Measurements from ENCODE around the gene REM1.
"Not testable (repeated sequence)": the region's sequence is repeated elsewhere in the genome, so short reads cannot be mapped to it uniquely, and the experiment has no call there.

REM1 gene

GRCh38 chr20:31488115-31488514 lies 13.0 kb downstream of the REM1 start:
- H3K9me3 ChIP-seq (ENCODE audit: control insufficient read depth, insufficient read depth, low read length) = peaks cover 82% of the 10 kb centered on the region
- no peaks in the 10 kb centered on the region for H3K27me3 ChIP-seq (ENCODE audit: control insufficient read depth, insufficient read depth, low read length)
- H3K4me1 ChIP-seq (ENCODE audit: control insufficient read depth, insufficient read depth, low read length) = no peaks in the 10 kb centered on the region
- no peak overlapping the region for H3K4me3 ChIP-seq (ENCODE audit: low read depth, low read length)
- H3K36me3 ChIP-seq (ENCODE audit: control insufficient read depth, insufficient read depth, low read length) = no peaks in the 10 kb centered on the region
- H3K27ac ChIP-seq (ENCODE audit: low read depth, low read length) = no peak overlapping the region
- no peak overlapping the region for H3K9ac ChIP-seq (ENCODE audit: low read depth, low read length)

GRCh38 chr20:31489152-31489551 lies 14.1 kb downstream of the REM1 start:
- H3K27me3 ChIP-seq (ENCODE audit: control insufficient read depth, insufficient read depth, low read length) = no peaks in the 10 kb centered on the region
- H3K36me3 ChIP-seq (ENCODE audit: control insufficient read depth, insufficient read depth, low read length) = no peaks in the 10 kb centered on the region
- peaks cover 80% of the 10 kb centered on the region for H3K9me3 ChIP-seq (ENCODE audit: control insufficient read depth, insufficient read depth, low read length)
- no peaks in the 10 kb centered on the region for H3K4me1 ChIP-seq (ENCODE audit: control insufficient read depth, insufficient read depth, low read length)
- no peak overlapping the region for H3K27ac ChIP-seq (ENCODE audit: low read depth, low read length)
- no peak overlapping the region for H3K9ac ChIP-seq (ENCODE audit: low read depth, low read length)
- H3K4me3 ChIP-seq (ENCODE audit: low read depth, low read length) = no peak overlapping the region

GRCh38 chr20:31490752-31491151 lies 15.7 kb downstream of the REM1 start:
- Histone ChIP-seq H3K4me3 (ENCODE audit: low read depth, low read length) (no peak overlapping the region), H3K9me3 (ENCODE audit: control insufficient read depth, insufficient read depth, low read length) (peaks cover 77% of the 10 kb centered on the region), H3K4me1 (ENCODE audit: control insufficient read depth, insufficient read depth, low read length) (no peaks in the 10 kb centered on the region), H3K36me3 (ENCODE audit: control insufficient read depth, insufficient read depth, low read length) (no peaks in the 10 kb centered on the region), H3K27me3 (ENCODE audit: control insufficient read depth, insufficient read depth, low read length) (no peaks in the 10 kb centered on the region), H3K9ac (ENCODE audit: low read depth, low read length) (no peak overlapping the region), H3K27ac (ENCODE audit: low read depth, low read length) (no peak overlapping the region)

GRCh38 chr20:31494131-31494530 lies 19.0 kb downstream of the REM1 start:
- Histone ChIP-seq H3K9ac (ENCODE audit: low read depth, low read length) (no peak overlapping the region), H3K4me1 (ENCODE audit: control insufficient read depth, insufficient read depth, low read length) (no peaks in the 10 kb centered on the region), H3K4me3 (ENCODE audit: low read depth, low read length) (no peak overlapping the region), H3K9me3 (ENCODE audit: control insufficient read depth, insufficient read depth, low read length) (peaks cover 77% of the 10 kb centered on the region), H3K36me3 (ENCODE audit: control insufficient read depth, insufficient read depth, low read length) (no peaks in the 10 kb centered on the region), H3K27me3 (ENCODE audit: control insufficient read depth, insufficient read depth, low read length) (no peaks in the 10 kb centered on the region), H3K27ac (ENCODE audit: low read depth, low read length) (no peak overlapping the region)

- no peaks in the 10 kb centered on the region for H3K36me3 ChIP-seq (ENCODE audit: control insufficient read depth, insufficient read depth, low read length)
- H3K27me3 ChIP-seq (ENCODE audit: control insufficient read depth, insufficient read depth, low read length) = no peaks in the 10 kb centered on the region
- H3K27ac ChIP-seq (ENCODE audit: low read depth, low read length) = no peak overlapping the region
- no peak overlapping the region for H3K4me3 ChIP-seq (ENCODE audit: low read depth, low read length)
- no peak overlapping the region for H3K9ac ChIP-seq (ENCODE audit: low read depth, low read length)
- no peaks in the 10 kb centered on the region for H3K4me1 ChIP-seq (ENCODE audit: control insufficient read depth, insufficient read depth, low read length)
- peaks cover 72% of the 10 kb centered on the region for H3K9me3 ChIP-seq (ENCODE audit: control insufficient read depth, insufficient read depth, low read length)
Observed at GRCh38 chr20:31496761-31497295, 21.7 kb downstream of the REM1 start.

GRCh38 chr20:31497838-31498540 lies 22.9 kb downstream of the REM1 start:
- Histone ChIP-seq H3K4me3 (ENCODE audit: low read depth, low read length) (no peak overlapping the region), H3K36me3 (ENCODE audit: control insufficient read depth, insufficient read depth, low read length) (no peaks in the 10 kb centered on the region), H3K9me3 (ENCODE audit: control insufficient read depth, insufficient read depth, low read length) (peaks cover 74% of the 10 kb centered on the region), H3K27ac (ENCODE audit: low read depth, low read length) (no peak overlapping the region), H3K4me1 (ENCODE audit: control insufficient read depth, insufficient read depth, low read length) (no peaks in the 10 kb centered on the region), H3K27me3 (ENCODE audit: control insufficient read depth, insufficient read depth, low read length) (no peaks in the 10 kb centered on the region), H3K9ac (ENCODE audit: low read depth, low read length) (no peak overlapping the region)

GRCh38 chr20:31500527-31500926 lies 25.4 kb downstream of the REM1 start:
- Histone ChIP-seq H3K27ac (ENCODE audit: low read depth, low read length) (no peak overlapping the region), H3K27me3 (ENCODE audit: control insufficient read depth, insufficient read depth, low read length) (no peaks in the 10 kb centered on the region), H3K9ac (ENCODE audit: low read depth, low read length) (no peak overlapping the region), H3K9me3 (ENCODE audit: control insufficient read depth, insufficient read depth, low read length) (peaks cover 59% of the 10 kb centered on the region), H3K4me3 (ENCODE audit: low read depth, low read length) (no peak overlapping the region), H3K36me3 (ENCODE audit: control insufficient read depth, insufficient read depth, low read length) (no peaks in the 10 kb centered on the region), H3K4me1 (ENCODE audit: control insufficient read depth, insufficient read depth, low read length) (no peaks in the 10 kb centered on the region)

- H3K9ac ChIP-seq (ENCODE audit: low read depth, low read length); H3K27me3 ChIP-seq (ENCODE audit: control insufficient read depth, insufficient read depth, low read length); H3K27ac ChIP-seq (ENCODE audit: low read depth, low read length); H3K4me1 ChIP-seq (ENCODE audit: control insufficient read depth, insufficient read depth, low read length); H3K36me3 ChIP-seq (ENCODE audit: control insufficient read depth, insufficient read depth, low read length); H3K4me3 ChIP-seq (ENCODE audit: low read depth, low read length): not testable (repeated sequence)
- H3K9me3 ChIP-seq (ENCODE audit: control insufficient read depth, insufficient read depth, low read length) = peaks cover 41% of the 10 kb centered on the region
Observed at GRCh38 chr20:31502884-31503673, 28.0 kb downstream of the REM1 start.

- no peak overlapping the region for H3K9ac ChIP-seq (ENCODE audit: low read depth, low read length)
- H3K9me3 ChIP-seq (ENCODE audit: control insufficient read depth, insufficient read depth, low read length) = peaks cover 24% of the 10 kb centered on the region
- no peak overlapping the region for H3K4me3 ChIP-seq (ENCODE audit: low read depth, low read length)
- H3K36me3 ChIP-seq (ENCODE audit: control insufficient read depth, insufficient read depth, low read length) = no peaks in the 10 kb centered on the region
- no peaks in the 10 kb centered on the region for H3K27me3 ChIP-seq (ENCODE audit: control insufficient read depth, insufficient read depth, low read length)
- H3K4me1 ChIP-seq (ENCODE audit: control insufficient read depth, insufficient read depth, low read length) = no peaks in the 10 kb centered on the region
- no peak overlapping the region for H3K27ac ChIP-seq (ENCODE audit: low read depth, low read length)
Observed at GRCh38 chr20:31505903-31506302, 30.8 kb downstream of the REM1 start.

GRCh38 chr20:31508517-31509244 lies 33.6 kb downstream of the REM1 start:
- no peaks in the 10 kb centered on the region for H3K27me3 ChIP-seq (ENCODE audit: control insufficient read depth, insufficient read depth, low read length)
- H3K9ac ChIP-seq (ENCODE audit: low read depth, low read length) = no peak overlapping the region
- H3K4me1 ChIP-seq (ENCODE audit: control insufficient read depth, insufficient read depth, low read length) = no peaks in the 10 kb centered on the region
- peaks cover 15% of the 10 kb centered on the region for H3K9me3 ChIP-seq (ENCODE audit: control insufficient read depth, insufficient read depth, low read length)
- H3K4me3 ChIP-seq (ENCODE audit: low read depth, low read length) = no peak overlapping the region; the same call in 1 of the 2 replicates
- H3K27ac ChIP-seq (ENCODE audit: low read depth, low read length) = no peak overlapping the region
- no peaks in the 10 kb centered on the region for H3K36me3 ChIP-seq (ENCODE audit: control insufficient read depth, insufficient read depth, low read length)

Data from HUES48 (cell line).